ENCODE data around the gene UQCR10.
"Not testable (repeated sequence)": the region's sequence is repeated elsewhere in the genome, so short reads cannot be mapped to it uniquely, and the experiment has no call there.

The UQCR10 gene

GRCh38 chr22:29737251-29738117 is 29.7 kb upstream of the UQCR10 start:
- no peak for DNase-seq (ENCODE audit: low read depth in 3 of 3)

GRCh38 chr22:29738118-29738815 is 28.9 kb upstream of the UQCR10 start:
- no peak for DNase-seq (ENCODE audit: low read depth in 3 of 3)

GRCh38 chr22:29739346-29739875 is 27.8 kb upstream of the UQCR10 start:
- DNase-seq (ENCODE audit: low read depth in 3 of 3), result no peak

GRCh38 chr22:29740216-29740615 is 27.0 kb upstream of the UQCR10 start:
- DNase-seq (ENCODE audit: low read depth in 3 of 3), result no peak

GRCh38 chr22:29741926-29742325 is 25.2 kb upstream of the UQCR10 start:
- DNase-seq (ENCODE audit: low read depth in 3 of 3), result no peak

GRCh38 chr22:29742326-29742725 is 24.8 kb upstream of the UQCR10 start:
- no peak for DNase-seq (ENCODE audit: low read depth in 3 of 3)

GRCh38 chr22:29744902-29745301 is 22.3 kb upstream of the UQCR10 start:
- DNase-seq (ENCODE audit: low read depth in 3 of 3), result no peak

GRCh38 chr22:29747832-29748231 is 19.3 kb upstream of the UQCR10 start:
- DNase-seq (ENCODE audit: low read depth in 3 of 3), result no peak

GRCh38 chr22:29748248-29748893 is 18.8 kb upstream of the UQCR10 start:
- DNase-seq (ENCODE audit: low read depth in 3 of 3), result no peak

- no peak for DNase-seq (ENCODE audit: low read depth in 3 of 3)
These were observed 17.1 kb upstream of the UQCR10 start for GRCh38 chr22:29750029-29750428.

- DNase-seq (ENCODE audit: low read depth in 3 of 3), result no peak
These were observed 16.3 kb upstream of the UQCR10 start for GRCh38 chr22:29750559-29751538.

GRCh38 chr22:29751669-29752068 is 15.5 kb upstream of the UQCR10 start:
- no peak for DNase-seq (ENCODE audit: low read depth in 3 of 3)

- DNase-seq (ENCODE audit: low read depth in 3 of 3), result no peak
These were observed 13.1 kb upstream of the UQCR10 start for GRCh38 chr22:29753808-29754657.

- DNase-seq (ENCODE audit: low read depth in 3 of 3), result not testable (repeated sequence)
These were observed 12.3 kb upstream of the UQCR10 start for GRCh38 chr22:29754658-29755395.

GRCh38 chr22:29755889-29756288 is 11.3 kb upstream of the UQCR10 start:
- DNase-seq (ENCODE audit: low read depth in 3 of 3), result no peak

GRCh38 chr22:29756341-29756740 is 10.8 kb upstream of the UQCR10 start:
- no peak for DNase-seq (ENCODE audit: low read depth in 3 of 3)

GRCh38 chr22:29757096-29757495 is 10.1 kb upstream of the UQCR10 start:
- no peak for DNase-seq (ENCODE audit: low read depth in 3 of 3)

- DNase-seq (ENCODE audit: low read depth in 3 of 3), result no peak
These were observed 9.0 kb upstream of the UQCR10 start for GRCh38 chr22:29758068-29758622.

- no peak for DNase-seq (ENCODE audit: low read depth in 3 of 3)
These were observed 8.2 kb upstream of the UQCR10 start for GRCh38 chr22:29758959-29759358.

Data from stimulated activated CD4-positive, alpha-beta T cell treated with anti-CD3 and anti-CD28 coated beads, TNF-alpha, amount 100 ng/mL, for 24 hours (primary cell).